ENCODE measurements around the gene RBL1.
"Not testable (repeated sequence)": the region's sequence is repeated elsewhere in the genome, so short reads cannot be mapped to it uniquely, and the experiment has no call there.

The RBL1 gene

DNA sequence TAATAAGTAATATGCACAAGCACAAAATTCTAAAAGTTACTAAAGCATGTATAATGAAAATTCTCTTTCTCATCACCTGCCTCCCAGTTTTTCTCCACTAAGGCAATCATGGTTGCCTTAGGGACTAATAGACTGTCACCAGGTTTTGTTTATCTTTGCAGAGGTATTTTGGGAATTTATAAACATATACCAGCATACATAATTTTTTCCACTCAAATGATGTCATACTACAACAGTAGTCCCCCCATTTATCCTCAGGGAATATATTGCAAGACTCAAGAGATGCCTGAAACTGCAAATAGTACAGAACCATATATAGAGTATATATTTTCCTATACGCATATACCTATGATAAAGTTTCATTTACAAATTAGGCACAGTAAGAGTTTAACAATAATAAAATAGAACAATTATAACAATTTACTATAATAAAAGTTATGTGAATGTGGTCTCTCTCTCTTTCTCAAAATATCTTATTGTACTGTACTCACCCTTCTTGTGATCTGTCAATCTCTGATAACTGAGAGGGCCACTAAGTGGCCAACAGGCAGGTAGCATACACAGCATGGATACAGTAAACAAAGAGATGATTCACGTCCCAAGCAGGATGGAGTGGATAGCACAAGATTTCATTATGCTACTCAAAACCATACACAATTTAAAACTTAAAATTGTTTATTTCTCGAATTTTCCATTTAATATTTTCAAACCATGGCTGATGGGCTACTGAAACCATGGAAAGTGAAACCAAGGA lies 19.7 kb downstream of the RBL1 start:
- DNase-seq (ENCODE audit: low spot score), result no peak

DNA sequence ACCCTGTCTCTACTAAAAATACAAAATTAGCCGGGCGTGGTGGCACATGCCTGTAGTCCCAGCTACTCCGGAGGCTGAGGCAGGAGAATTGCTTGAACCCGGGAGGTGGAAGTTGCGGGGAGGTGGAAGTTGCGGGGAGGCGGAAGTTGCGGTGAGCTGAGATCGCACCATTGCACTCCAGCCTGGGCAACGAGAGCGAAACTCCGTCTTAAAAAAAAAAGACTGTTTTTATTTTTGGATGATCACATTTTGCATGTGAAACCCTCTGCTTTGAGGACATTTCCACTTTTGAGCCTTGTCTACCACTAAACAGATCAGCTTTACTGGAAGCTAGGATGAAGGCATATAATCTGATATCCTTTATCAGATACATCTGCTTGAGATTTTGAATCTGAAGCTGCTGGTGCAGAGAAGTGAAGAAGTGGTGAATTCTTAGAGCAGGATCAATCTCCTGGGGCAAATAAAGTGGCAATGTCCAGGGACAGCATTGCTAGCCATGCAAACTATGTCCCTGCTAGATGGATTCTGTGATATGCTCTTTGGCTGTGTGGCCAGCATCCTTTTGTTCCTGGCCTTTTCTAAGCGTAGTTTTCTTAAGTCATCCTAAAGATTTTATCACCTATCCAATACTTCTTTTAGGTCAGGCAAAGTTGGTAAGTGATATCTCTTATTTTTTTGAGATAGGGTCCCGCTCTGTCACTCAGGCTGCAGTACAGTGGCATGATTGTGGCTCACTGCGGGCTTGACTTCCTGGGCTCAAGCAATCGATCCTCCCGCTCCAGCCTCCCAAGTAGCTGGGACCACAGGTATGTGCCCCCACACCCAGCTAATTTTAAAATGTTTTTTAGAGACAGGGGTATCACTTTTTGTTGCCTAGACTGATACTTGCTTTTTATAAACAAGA lies 23.3 kb downstream of the RBL1 start:
- DNase-seq (ENCODE audit: low spot score), result no peak

DNA sequence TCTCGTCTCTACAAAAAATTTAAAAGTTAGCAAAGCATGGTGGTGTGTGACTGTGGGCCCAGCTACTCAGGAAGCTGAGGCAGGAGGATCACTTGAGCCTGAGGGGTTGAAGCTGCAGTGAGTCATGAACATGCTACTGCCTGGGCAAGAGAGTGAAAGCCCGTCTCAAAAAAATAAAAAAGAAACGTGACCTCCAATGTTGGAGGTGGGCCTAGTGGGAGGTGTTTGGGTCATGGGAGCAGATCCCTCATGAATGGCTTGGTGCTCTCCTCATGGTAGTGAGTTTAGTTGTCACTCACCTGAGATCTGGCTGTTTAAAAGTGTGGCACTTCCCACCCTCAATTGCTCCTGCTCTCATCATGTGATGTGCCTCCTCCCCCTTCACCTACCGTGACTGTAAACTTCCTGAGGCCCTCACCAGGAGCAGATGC lies 24.3 kb downstream of the RBL1 start:
- DNase-seq (ENCODE audit: low spot score), result no peak

DNA sequence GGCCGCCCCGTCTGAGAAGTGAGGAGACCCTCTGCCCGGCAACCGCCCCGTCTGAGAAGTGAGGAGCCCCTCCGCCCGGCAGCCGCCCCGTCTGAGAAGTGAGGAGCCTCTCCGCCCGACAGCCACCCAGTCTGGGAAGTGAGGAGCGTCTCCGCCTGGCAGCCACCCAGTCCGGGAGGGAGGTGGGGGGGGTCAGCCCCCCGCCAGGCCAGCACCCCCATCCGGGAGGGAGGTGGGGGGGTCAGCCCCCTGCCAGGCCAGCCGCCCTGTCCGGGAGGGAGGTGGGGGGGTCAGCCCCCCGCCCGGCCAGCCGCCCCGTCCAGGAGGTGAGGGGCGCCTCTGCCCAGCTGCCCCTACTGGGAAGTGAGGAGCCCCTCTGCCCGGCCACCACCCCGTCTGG lies 26.2 kb downstream of the RBL1 start:
- not testable (repeated sequence) for DNase-seq (ENCODE audit: low spot score)

DNA sequence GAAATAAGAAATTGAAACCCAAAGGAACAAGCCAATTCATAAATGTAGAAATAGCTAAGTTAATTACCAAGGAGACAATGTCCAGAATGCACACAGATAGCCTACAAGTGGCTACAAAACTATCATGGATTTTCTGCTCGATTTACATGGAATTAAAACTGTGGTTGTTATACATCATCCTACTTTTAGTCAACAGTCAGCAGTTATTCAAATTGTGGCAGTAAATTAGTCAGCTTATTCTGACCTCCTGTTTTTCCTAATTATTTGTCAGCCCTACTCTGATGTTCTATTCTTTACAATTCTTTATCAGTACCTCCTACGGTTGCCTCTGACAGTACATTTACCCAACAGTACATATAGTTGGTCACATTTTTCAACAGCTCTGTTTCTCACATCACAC lies 29.6 kb downstream of the RBL1 start:
- no peak for DNase-seq (ENCODE audit: low spot score)

DNA sequence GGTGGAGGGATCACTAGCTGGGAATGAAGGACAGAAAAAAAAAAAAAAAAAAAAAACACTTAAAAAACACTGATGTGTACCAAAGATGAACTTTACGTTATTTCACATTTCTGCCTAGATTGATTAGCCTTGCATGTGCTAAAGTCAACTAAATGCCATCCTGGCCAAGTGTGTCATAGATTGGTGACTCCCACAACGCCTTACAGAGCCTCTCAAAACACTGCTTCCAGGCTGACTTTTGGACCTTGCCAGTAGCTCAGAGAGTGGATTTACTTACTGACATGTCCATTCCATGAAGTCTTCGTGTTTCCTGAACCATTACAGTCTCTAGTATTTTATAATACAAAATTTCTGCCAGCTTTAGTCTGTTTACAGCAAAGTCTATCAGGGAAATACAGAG lies 40.5 kb downstream of the RBL1 start:
- no peak for DNase-seq (ENCODE audit: low spot score)

DNA sequence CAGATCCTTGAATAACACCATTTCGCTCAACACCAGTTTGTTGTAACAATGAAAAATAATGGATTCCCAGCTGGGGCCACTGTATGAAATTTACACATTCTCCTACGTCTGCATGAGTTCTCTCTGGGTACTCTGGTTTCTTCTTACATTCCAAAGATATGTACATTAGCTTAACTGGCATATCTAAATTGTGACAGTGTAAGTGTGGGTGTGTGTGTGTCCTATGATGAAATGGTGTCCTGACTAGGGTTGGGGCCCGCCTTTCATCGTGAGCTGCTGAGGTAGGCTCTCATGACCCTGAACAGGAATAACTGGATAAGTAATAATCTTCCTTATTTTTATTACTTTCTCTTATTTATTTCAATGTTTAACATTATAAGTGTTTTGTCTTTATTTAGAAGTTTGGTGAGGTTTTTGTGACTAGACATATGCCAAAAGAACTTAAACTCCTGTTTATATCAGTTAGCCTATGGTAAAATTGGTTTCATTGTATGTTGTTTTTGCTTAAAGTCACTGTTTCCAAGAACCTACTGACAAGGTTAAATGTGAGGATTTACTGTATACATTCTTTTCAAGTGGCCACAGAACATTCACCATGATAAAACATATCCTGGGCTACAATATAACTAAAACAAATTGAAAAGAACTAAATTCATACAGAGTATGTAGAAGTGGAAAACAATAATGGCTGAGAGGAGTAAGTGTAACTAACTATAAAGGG lies 42.4 kb downstream of the RBL1 start:
- no peak for DNase-seq (ENCODE audit: low spot score)

DNA sequence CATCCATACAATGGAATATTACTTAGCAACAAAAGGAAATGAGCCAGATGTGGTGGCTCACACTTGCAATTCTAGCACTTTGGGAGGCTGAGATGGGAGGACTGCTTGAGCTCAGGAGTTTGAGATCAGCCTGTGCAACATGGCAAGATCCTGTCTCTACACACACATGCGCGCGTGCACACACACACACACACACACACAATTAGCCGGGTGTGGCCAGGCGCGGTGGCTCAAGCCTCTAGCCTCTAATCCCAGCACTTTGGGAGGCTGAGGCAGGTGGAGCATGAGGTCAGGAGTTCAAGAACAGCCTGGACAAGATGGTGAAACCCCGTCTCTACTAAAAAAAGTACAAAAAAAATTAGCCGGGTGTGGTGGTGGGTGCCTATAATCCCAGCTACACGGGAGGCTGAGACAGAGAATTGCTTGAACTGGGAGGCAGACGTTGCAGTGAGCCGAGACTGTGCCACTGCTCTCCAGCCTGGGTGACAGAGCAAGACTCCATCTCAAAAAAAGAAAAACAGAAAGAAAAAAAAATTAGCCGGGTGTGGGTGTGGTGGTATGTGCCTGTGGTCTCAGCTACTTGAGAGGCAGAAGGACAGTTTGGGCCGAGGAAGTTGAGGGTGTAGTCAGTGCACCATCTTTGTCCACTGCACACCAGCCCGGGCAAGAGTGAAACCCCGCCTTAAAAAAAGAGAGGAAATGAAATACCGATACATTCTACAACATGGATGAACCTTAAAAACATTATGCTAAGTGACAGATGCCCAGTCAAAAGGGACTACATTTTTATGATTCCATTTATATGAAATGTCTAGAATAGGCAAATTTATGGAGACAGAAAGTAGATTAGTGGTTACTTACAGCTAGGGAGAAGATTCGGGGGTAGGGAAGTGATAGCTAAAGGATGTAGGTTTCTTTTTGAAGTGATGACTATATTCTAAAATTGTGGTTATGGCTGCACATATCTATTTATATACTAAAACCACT lies 52.5 kb downstream of the RBL1 start:
- no peak for DNase-seq (ENCODE audit: low spot score)

DNA sequence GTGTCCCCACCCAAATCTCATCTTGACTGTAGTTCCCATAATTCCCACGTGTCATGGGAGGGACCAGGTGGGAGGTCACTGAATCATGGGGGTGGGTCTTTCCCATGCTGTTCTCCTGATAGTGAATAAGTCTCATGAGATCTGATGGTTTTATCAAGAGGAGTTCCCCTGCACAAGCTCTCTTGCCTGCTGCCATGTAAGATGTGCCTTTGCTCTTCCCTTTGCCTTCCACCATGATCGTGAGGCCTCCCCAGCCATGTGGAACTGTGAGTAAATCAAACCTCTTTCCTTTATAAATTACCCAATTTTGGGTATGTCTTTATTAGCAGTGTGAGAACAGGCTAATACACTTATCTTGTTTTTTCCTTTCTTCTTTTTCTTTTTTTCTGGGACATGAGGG lies 56.4 kb downstream of the RBL1 start:
- DNase-seq (ENCODE audit: low spot score), result not testable (repeated sequence)

DNA sequence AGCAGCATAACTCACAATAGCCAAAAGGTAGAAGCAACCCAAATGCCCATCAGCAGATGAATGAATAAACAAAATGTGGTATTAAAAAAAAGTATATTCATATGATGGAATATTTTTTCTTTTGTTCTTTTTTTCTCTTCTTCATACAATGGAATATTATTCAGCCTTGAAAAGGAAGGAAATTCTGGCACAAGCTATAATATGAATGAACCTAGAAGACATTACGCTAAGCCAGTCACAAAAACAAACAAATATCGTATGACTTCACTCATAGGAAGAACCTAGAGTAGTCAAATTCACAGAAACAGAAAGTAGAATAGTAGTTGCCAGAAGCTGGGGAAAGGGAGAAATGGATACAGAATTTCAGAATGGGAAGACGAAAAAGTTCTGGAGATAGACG lies 63.7 kb downstream of the RBL1 start:
- no peak for DNase-seq (ENCODE audit: low spot score)

DNA sequence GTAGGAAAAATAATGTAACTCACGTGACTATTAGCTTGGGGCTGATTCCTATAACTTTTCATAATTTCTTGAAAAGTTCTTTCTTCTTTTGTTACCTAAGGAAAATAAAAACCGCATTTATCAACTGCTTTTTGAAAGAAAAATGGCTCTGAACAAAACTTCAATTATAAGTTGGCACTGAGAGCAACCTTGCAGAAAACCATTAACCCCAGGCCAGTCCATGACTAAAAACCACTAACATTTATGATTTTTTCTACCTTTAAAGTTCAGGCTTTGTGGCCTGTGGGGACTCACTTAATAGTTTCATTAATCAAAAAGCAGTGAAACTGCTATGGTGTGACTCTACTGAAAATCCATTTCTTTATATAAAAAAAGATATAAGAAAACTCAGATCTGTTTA lies 75.2 kb downstream of the RBL1 start:
- no peak for DNase-seq (ENCODE audit: low spot score)

DNA sequence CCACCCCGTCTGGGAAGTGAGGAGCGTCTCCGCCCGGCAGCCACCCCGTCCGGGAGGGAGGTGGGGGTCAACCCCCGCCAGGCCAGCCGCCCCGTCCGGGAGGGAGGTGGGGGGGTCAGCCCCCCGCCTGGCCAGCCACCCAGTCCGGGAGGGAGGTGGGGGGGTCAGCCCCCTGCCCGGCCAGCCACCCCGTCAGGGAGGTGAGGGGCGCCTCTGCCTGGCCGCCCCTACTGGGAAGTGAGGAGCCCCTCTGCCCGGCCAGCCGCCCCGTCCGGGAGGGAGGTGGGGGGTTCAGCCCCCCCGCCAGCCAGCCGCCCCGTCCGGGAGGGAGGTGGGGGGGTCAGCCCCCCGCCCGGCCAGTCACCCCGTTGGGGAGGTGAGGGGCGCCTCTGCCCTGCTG lies 83.2 kb downstream of the RBL1 start:
- not testable (repeated sequence) for DNase-seq (ENCODE audit: low spot score)

DNA sequence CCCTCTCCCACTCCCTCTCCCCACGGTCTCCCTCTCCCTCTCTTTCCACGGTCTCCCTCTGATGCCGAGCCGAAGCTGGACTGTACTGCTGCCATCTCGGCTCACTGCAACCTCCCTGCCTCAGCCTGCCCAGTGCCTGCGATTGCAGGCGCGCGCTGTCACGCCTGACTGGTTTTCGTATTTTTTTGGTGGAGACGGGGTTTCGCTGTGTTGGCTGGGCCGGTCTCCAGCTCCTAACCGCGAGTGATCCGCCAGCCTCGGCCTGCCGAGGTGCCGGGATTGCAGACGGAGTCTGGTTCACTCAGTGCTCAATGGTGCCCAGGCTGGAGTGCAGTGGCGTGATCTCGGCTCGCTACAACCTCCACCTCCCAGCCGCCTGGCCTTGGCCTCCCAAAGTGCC lies 83.9 kb downstream of the RBL1 start:
- DNase-seq (ENCODE audit: low spot score), result not testable (repeated sequence)

DNA sequence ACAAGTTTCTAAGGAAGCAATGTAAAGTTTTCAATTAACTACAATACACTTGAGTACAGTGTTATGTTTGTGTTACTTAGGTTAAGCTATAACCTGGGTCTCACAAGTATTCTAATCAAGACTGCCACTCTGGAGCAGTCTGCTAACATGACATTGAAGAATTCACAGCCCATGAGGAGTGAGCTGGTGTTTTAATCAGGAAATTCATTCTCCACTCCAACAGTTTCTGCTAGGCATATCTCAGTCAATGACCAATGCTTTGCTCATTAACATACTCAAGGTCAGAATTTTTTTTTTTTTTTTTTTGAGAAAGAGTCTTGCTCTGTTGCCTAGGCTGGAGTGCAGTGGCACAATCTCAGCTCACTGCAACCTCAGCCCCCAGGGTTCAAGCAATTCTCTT lies 84.7 kb downstream of the RBL1 start:
- no peak for DNase-seq (ENCODE audit: low spot score)

DNA sequence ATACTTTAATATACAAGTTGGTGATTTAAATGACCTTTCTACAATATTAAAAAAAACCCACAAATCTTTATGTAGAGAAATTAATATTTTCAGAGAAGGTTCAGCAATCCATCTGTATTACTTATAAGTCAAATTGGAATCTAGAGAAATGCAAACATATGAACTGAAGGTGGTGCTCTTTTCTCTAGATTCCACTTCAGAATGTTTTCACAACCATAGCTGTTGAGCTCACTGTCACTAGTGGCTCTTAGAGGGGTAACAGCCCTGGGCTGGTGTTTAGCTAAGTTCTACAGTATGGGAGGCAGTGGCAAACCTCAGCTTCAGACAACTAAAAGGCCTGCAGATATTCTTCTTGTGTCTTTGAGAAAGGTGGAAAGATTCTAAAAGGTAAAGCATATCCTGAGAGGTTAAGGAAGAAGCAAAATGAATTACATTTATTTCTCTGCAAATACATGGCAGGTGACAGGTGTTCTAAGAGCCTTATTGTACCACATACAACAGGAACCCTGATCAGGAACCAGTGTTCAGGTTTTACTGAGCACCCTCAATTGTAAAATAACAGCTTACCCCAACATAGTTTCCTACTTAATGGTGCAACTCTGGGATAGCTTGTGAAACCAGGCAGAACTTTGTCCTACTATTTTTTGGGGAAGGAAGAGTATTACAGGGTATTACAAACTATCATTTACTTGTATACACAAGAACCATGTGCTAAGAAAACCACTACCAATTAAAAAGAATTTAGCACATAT lies 87.7 kb downstream of the RBL1 start:
- DNase-seq (ENCODE audit: low spot score), result no peak

DNA sequence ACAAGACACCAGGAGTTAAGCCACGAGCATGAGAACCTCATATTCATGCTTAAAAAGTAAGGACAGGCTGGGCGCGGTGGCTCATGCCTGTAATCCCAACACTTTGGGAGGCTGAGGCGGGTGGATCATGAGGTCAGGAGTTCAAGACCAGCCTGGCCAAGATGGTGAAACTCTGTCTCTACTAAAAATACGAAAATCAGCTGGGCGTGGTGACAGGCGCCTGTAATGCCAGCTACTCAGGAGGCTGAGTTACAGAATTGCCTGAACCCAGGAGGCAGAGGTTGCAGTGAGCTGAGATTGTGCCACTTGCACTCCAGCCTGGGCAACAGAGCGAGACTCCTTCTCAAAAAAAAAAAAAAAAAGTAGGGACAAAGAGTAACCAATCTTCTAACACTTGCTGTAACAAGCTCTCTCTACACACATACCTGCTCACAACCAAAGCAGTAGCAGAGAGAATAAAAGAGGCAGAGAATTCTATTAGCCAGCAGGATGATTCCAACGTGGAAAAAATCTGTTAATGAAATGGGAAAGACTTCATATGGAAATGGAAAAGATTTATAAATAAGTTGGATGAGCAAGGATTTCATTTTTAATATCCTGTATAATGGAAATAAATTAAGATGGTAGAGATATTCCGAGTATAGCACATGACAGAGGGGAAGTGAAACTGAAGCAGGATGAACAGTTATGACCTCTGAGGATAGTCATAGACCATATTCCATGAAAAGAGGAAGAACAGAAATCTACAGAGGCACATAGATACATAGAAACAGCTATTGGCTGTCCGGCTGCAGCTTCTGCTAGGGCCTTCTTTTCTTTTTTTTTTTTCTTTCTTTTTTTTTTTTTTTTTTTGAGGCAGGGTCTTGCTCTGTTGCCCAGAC lies 90.5 kb downstream of the RBL1 start:
- not testable (repeated sequence) for DNase-seq (ENCODE audit: low spot score)

DNA sequence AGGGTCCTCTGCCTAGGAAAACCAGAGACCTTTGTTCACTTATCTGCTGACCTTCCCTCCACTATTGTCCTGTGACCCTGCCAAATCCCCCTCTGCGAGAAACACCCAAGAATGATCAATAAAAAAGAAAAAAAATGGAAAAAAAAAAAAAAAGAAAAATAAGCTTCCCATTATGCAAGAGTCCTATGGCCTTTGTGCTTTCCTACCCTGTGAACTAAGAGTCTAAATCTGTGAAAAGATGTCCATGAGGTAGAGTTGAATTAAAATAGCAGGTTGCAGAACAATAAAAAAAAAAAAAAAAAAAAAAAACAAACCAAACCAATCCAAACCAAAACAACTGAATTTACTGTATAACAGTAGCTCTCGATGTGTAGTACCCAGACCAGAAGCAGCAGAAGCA lies 94.2 kb downstream of the RBL1 start:
- DNase-seq (ENCODE audit: low spot score), result not testable (repeated sequence)

DNA sequence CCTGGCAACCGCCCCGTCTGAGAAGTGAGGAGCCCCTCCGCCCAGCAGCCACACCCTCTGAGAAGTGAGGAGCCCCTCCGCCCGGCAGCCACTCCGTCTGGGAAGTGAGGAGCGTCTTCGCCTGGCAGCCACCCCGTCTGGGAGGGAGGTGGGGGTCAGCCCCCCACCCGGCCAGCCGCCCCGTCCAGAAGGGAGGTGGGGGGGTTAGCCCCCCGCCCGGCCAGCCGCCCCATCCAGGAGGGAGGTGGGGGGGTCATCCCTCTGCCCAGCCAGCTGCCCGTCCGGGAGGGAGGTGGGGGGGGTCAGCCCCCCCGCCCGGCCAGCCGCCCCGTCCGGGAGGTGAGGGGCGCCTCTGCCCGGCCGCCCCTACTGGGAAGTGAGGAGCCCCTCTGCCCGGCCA lies 95.6 kb downstream of the RBL1 start:
- not testable (repeated sequence) for DNase-seq (ENCODE audit: low spot score)

DNA sequence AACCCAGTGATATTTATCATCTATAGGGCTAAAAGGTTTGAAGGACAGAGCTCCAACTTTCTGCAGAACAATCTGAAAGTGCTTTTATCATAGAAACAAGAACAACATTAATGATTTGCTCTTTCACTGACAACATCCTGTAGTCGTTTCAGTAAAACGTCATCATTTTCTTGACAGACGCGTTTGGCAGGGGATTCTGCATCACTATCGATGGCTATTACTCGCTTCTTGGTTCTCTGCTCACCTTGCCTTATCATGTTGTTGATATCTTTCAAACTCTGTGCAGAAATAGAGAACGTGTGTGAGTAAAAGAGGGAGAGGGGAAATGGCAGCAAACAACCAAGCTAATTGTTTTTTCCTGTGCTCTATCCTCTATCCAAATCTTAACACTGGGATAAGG lies 97.1 kb downstream of the RBL1 start:
- DNase-seq (ENCODE audit: low spot score), result no peak

DNA sequence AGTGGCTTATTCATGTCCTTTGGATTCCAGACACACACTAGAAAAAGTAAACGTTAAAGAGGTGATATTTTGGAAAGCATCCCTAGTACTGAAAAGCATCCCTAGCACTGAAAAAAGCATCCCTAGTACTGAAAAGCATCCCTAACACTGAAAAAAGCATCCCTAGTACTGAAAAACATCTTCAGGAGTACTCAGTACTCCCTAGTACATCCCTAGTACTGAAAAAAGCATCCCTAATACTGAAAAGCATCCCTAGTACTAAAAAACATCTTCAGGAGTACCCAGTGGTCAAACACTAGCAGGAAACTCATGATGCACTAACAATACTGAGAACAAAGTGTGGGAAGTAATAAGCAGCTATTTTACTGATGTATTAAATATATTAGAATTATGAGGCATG lies 98.7 kb downstream of the RBL1 start:
- no peak for DNase-seq (ENCODE audit: low spot score)

All from hematopoietic multipotent progenitor cell treated with erythropoietin and hydrocortisone succinate and interleukin-3 and kit ligand, for 15 days (in vitro differentiated cells).